ENCODE measurements around the gene SMIM15. TPM values are rescaled to one million over a fixed set of nuclear protein-coding genes. Genes with fewer than 3 reads are reported as not detected.

The SMIM15 gene
- total and polyA plus RNA-seq, 2 donors (not counting 1 experiment from before 2014, with no cell fraction given) = 5.7 to 29.8 TPM

DNA sequence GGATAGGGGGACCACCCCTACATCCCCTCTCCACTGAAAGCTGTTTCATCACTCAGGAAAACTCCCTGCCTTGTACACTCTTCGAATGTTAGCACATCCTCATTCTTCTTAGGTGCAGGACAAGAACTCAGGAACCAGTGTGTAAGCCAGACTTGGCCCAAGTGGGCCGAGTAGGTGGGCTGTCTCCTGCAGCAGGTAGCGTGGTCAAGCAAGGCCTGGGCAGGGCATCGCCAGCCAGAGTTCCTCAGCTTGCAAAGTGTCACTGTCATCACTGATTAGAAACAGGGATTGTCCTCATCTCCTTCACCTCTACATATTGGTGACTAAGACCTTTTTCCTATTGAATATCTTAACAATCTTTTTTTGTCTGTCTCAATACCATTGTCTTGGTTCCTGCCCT is 22.3 kb downstream of the SMIM15 start:
- Mint-ChIP-seq H3K27me3 (no peaks in the 10 kb centered on the region), H3K4me1 (no peaks in the 10 kb centered on the region), H3K4me3 (no peak overlapping the region), H3K9me3 (ENCODE audit: insufficient read depth) (no peaks in the 10 kb centered on the region), H3K27ac (no peak overlapping the region)
- no peaks in the 10 kb centered on the region for H3K4me1 ChIP-seq (ENCODE audit: control insufficient read depth in 2 of 2, insufficient read depth in 2 of 2, low read length in 2 of 2)
- WGBS (ENCODE audit: insufficient coverage) = 98% methylated on average over 4 of the region's 4 CpGs
- no peaks in the 10 kb centered on the region for H3K27me3 ChIP-seq (replicated peaks in 1 of 4; ENCODE audit: control extremely low read depth in 1 of 4, control insufficient read depth in 3 of 4, insufficient read depth in 4 of 4, low read length in 3 of 4)
- DNase-seq (no peak), ATAC-seq (ENCODE audit: low read depth) (no peak)
- H3K9ac ChIP-seq (ENCODE audit: low read length) = no peak overlapping the region
- intact Hi-C loops (cut with micrococcal nuclease) = no loop called here
- H3K27ac ChIP-seq (ENCODE audit: low read length in 2 of 2) = no peak overlapping the region
- H3K79me2 ChIP-seq (ENCODE audit: control insufficient read depth, insufficient read depth, low read length) = no peaks in the 10 kb centered on the region
- no peaks in the 10 kb centered on the region for H3K36me3 ChIP-seq (replicated peaks in 1 of 2; ENCODE audit: control extremely low read depth in 1 of 2, control insufficient read depth in 1 of 2, extremely low read depth in 1 of 2, insufficient read depth in 2 of 2, low read length in 1 of 2)
- TF ChIP-seq EZH2 (IDR thresholded peaks at IDR 0.05; ENCODE audit: borderline replicate concordance, insufficient read depth, low read depth, low read length, poor library complexity, severe bottlenecking) = no peak
- TF ChIP-seq, protein P1, sequence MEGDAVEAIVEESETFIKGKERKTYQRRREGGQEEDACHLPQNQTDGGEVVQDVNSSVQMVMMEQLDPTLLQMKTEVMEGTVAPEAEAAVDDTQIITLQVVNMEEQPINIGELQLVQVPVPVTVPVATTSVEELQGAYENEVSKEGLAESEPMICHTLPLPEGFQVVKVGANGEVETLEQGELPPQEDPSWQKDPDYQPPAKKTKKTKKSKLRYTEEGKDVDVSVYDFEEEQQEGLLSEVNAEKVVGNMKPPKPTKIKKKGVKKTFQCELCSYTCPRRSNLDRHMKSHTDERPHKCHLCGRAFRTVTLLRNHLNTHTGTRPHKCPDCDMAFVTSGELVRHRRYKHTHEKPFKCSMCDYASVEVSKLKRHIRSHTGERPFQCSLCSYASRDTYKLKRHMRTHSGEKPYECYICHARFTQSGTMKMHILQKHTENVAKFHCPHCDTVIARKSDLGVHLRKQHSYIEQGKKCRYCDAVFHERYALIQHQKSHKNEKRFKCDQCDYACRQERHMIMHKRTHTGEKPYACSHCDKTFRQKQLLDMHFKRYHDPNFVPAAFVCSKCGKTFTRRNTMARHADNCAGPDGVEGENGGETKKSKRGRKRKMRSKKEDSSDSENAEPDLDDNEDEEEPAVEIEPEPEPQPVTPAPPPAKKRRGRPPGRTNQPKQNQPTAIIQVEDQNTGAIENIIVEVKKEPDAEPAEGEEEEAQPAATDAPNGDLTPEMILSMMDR (IDR thresholded peaks at IDR 0.05) = no peak
- H3K4me3 ChIP-seq (ENCODE audit: control extremely low read depth in 1 of 5, extremely low read depth in 1 of 5, insufficient read depth in 1 of 5, low read depth in 2 of 5, low read length in 4 of 5) = no peak overlapping the region
- H2AFZ ChIP-seq (ENCODE audit: insufficient read depth, low read depth, low read length, poor library complexity, severe bottlenecking) = no peak overlapping the region
- no peak overlapping the region for H3K4me2 ChIP-seq (replicated peaks; ENCODE audit: low read depth, low read length, poor library complexity, severe bottlenecking)
- ChIA-PET POLR2A (no interaction called here), CTCF (no interaction called here)
- no peaks in the 10 kb centered on the region for H4K20me1 ChIP-seq (ENCODE audit: control insufficient read depth, insufficient read depth, low read length, poor library complexity, severe bottlenecking)
- no peaks in the 10 kb centered on the region for H3K9me3 ChIP-seq (ENCODE audit: control extremely low read depth in 1 of 3, control insufficient read depth in 2 of 3, insufficient read depth in 1 of 3, low read length in 2 of 3)

DNA sequence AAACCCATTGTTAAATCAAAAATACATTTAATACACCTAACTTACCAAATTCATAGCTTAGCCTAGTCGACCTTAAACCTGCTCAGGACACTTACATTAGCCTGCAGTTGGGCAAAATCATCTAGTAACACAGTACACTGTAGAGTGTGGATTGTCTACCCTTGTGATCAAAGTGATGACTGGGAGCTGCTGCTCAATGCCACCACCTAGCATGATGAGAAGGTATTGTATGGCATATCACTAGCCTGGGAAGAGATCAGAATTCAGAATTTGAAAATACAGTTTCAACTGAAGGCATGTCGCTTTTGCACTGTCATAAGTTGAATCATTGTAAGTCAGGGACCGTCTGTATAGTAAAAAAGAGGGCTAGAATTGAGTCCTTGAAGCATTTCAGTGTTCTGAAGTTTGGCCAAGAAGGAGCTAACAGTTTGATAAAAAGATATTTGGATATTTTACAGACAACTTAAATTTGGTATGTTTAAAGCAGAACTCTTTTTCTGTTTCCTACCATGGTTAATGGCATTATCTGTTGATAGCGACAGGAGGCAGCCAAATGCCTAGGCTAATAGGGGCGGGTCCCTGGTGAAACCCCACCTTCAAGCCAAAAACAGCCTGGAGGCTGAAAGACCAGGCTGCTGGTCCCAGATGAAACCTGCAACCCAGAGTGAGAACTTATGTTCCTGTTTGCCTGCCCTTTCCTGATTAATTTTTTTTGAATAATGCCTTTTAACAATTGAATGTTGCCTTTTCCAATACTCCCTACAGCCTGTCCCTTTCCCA is 23.0 kb downstream of the SMIM15 start:
- no peak overlapping the region for H3K27ac Mint-ChIP-seq
- 88% methylated on average over 4 of the region's 5 CpGs for WGBS (ENCODE audit: insufficient coverage)
- no peaks in the 10 kb centered on the region for H3K4me1 Mint-ChIP-seq
- CTCF ChIA-PET = no interaction called here
- Histone ChIP-seq H3K79me2 (ENCODE audit: control insufficient read depth, insufficient read depth, low read length) (no peaks in the 10 kb centered on the region), H3K4me2 (replicated peaks; ENCODE audit: low read depth, low read length, poor library complexity, severe bottlenecking) (no peak overlapping the region), H3K4me1 (ENCODE audit: control insufficient read depth in 2 of 2, insufficient read depth in 2 of 2, low read length in 2 of 2) (no peaks in the 10 kb centered on the region), H3K27me3 (replicated peaks in 1 of 4; ENCODE audit: control extremely low read depth in 1 of 4, control insufficient read depth in 3 of 4, insufficient read depth in 4 of 4, low read length in 3 of 4) (no peaks in the 10 kb centered on the region), H3K9ac (ENCODE audit: low read length) (no peak overlapping the region), H3K36me3 (replicated peaks in 1 of 2; ENCODE audit: control extremely low read depth in 1 of 2, control insufficient read depth in 1 of 2, extremely low read depth in 1 of 2, insufficient read depth in 2 of 2, low read length in 1 of 2) (no peaks in the 10 kb centered on the region), H2AFZ (ENCODE audit: insufficient read depth, low read depth, low read length, poor library complexity, severe bottlenecking) (no peak overlapping the region), H3K9me3 (ENCODE audit: control extremely low read depth in 1 of 3, control insufficient read depth in 2 of 3, insufficient read depth in 1 of 3, low read length in 2 of 3) (no peaks in the 10 kb centered on the region), H4K20me1 (ENCODE audit: control insufficient read depth, insufficient read depth, low read length, poor library complexity, severe bottlenecking) (no peaks in the 10 kb centered on the region), H3K4me3 (ENCODE audit: control extremely low read depth in 1 of 5, extremely low read depth in 1 of 5, insufficient read depth in 1 of 5, low read depth in 2 of 5, low read length in 4 of 5) (no peak overlapping the region), H3K27ac (ENCODE audit: low read length in 2 of 2) (no peak overlapping the region)
- H3K27me3 Mint-ChIP-seq = no peaks in the 10 kb centered on the region
- H3K4me3 Mint-ChIP-seq = no peak overlapping the region
- intact Hi-C loops (cut with micrococcal nuclease) = no loop called here
- POLR2A ChIA-PET = no interaction called here
- ATAC-seq (ENCODE audit: low read depth) = no peak
- TF ChIP-seq, protein P1 (IDR thresholded peaks at IDR 0.05) = no peak
- no peaks in the 10 kb centered on the region for H3K9me3 Mint-ChIP-seq (ENCODE audit: insufficient read depth)
- no peak for DNase-seq

Data from B cell (primary cell).